ENCODE data around the gene SHOC2.

The SHOC2 gene

GRCh38 chr10:110946496-110946895 lies 27.1 kb downstream of the SHOC2 start:
- no peak for DNase-seq (ENCODE audit: low read depth in 2 of 2)

- no peak for DNase-seq (ENCODE audit: low read depth in 2 of 2)
These were observed 27.7 kb downstream of the SHOC2 start for GRCh38 chr10:110947061-110947595.

GRCh38 chr10:110951381-110951780 lies 32.0 kb downstream of the SHOC2 start:
- DNase-seq (ENCODE audit: low read depth in 2 of 2), result no peak

GRCh38 chr10:110957606-110958005 lies 38.2 kb downstream of the SHOC2 start:
- no peak for DNase-seq (ENCODE audit: low read depth in 2 of 2)

DNA sequence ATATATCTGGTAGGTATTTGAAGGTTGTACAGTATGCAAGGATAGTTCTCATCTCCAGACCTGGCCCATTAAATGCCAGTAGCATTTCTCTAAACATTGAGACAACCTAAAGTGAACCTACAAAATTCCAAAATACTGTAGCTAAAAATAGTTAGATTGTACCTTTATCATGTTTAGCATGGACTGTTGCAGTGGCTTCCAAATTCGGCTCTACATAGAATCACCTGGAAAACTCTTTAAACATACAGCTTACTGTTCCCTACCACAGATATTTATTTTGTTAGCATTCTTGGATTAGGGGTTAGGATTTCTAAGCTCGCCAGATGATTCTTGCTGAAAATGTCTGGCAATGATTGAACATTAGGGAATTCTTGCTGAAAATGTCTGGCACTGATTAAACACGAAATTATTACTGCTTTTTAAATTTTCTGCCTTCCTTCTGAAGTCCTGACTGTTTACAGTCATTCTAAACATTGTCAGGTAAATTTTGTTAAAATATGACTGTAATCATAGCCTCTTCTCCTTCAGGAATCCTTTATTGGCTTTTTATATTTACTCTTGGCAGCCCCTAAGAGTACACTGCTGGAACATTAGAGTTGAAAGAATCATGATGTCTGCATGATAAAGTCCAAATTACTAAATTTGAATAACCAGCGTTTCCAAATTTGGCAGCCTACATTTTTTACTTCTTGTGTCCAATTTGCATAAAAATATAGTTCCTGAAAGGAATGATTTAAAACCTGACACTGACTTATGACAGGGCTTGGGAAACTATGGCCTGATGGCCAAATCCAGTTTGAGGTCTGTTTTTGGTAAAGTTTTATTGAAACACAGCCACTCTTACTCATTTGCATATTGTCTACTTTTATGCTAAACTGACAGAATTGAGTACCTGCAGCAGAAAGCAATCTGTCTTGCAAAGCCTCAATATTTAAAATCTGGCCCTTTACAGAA lies 40.3 kb downstream of the SHOC2 start:
- no peak for DNase-seq (ENCODE audit: low read depth in 2 of 2)

DNA sequence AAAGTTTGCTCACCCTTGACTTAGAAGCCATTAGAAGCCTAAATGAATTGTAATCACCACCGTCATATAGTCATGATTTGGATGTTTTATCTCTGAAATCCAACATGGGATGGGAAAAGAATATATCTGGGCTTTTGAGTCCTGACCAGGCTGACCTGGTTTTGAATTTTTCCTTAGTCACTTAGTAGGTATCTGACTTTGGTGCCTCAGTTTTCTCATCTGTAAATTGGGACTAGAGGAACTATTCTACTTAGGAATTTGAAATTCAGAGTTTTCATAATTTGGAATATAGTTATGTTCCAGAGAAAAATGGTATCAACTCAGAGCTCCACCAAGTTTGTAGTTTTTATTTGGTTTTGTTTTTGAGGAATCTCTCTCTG lies 40.9 kb downstream of the SHOC2 start:
- DNase-seq (ENCODE audit: low read depth in 2 of 2), result no peak

- DNase-seq (ENCODE audit: low read depth in 2 of 2), result no peak
These were observed 43.0 kb downstream of the SHOC2 start for GRCh38 chr10:110962443-110962842.

DNA sequence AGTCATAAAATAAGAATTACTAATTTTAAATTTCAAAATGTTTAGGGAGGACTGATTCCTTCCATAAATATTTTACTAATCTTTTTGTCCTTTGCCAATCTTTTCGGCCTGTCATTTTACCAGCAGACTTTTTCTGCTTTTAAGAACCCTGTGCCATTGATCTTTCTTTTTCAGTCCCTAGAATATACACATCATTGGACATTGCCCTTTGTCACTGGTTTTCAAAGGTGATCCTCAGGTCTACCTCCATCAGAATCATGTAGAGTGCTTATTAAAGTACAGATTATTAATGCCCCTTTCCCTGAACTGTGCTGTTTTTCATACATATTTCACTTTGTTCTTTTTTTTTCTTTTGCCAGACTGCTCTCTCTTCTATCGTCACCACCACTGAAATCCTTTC lies 43.8 kb downstream of the SHOC2 start:
- DNase-seq (ENCODE audit: low read depth in 2 of 2), result no peak

DNA sequence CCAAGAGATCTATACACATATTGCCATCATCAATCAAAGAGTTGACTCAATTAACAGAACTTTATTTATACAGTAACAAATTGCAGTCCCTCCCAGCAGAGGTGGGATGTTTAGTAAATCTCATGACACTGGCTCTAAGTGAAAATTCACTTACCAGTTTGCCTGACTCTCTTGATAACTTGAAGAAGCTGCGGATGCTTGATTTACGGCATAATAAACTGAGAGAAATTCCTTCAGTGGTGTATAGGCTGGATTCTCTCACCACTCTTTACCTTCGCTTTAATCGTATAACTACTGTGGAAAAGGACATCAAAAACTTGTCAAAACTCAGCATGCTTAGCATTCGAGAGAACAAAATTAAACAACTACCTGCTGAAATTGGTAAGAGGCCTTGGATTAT lies 45.3 kb downstream of the SHOC2 start:
- no peak for DNase-seq (ENCODE audit: low read depth in 2 of 2)

- no peak for DNase-seq (ENCODE audit: low read depth in 2 of 2)
These were observed 45.8 kb downstream of the SHOC2 start for GRCh38 chr10:110965216-110965615.

DNA sequence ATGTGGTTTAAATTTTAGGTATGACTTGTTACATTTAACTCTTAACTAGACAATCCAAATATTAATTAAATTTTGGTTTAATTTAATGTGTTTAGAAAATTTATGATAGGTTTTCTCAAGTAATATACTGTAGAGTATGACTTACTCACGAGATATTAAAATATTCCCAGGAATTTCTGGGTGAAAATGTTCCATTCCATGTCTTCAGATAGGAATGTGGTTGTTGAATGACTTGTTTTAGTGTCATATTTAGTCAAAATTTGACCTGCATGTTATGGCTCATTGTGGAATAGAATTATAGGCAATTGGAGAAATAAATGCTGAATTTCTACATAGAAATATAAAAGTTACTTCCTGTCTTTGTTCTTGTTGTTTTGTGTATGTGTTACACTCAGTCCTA lies 46.7 kb downstream of the SHOC2 start:
- DNase-seq (ENCODE audit: low read depth in 2 of 2), result no peak

GRCh38 chr10:110967009-110967630 lies 47.7 kb downstream of the SHOC2 start:
- no peak for DNase-seq (ENCODE audit: low read depth in 2 of 2)

DNA sequence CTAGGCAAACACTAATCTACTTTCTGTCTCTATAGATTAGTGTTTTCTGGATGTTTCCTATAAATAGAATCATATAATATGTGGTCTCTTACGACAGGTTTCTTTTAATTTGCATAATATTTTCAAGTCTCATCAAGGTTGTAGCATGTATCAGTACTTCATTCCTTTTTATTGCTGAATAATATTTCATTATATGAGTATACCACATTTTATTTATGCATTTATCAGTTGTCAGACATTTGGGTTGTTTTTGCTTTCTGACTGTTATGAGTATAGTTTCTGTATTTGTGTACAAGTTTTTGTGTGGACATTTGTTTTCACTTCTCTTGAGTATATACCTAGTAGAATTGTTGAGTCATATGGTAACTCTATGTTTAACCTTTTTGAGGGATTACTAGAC lies 48.2 kb downstream of the SHOC2 start:
- no peak for DNase-seq (ENCODE audit: low read depth in 2 of 2)

GRCh38 chr10:110969183-110969582 lies 49.8 kb downstream of the SHOC2 start:
- DNase-seq (ENCODE audit: low read depth in 2 of 2), result no peak

- DNase-seq (ENCODE audit: low read depth in 2 of 2), result no peak
These were observed 52.2 kb downstream of the SHOC2 start for GRCh38 chr10:110971638-110972037.

DNA sequence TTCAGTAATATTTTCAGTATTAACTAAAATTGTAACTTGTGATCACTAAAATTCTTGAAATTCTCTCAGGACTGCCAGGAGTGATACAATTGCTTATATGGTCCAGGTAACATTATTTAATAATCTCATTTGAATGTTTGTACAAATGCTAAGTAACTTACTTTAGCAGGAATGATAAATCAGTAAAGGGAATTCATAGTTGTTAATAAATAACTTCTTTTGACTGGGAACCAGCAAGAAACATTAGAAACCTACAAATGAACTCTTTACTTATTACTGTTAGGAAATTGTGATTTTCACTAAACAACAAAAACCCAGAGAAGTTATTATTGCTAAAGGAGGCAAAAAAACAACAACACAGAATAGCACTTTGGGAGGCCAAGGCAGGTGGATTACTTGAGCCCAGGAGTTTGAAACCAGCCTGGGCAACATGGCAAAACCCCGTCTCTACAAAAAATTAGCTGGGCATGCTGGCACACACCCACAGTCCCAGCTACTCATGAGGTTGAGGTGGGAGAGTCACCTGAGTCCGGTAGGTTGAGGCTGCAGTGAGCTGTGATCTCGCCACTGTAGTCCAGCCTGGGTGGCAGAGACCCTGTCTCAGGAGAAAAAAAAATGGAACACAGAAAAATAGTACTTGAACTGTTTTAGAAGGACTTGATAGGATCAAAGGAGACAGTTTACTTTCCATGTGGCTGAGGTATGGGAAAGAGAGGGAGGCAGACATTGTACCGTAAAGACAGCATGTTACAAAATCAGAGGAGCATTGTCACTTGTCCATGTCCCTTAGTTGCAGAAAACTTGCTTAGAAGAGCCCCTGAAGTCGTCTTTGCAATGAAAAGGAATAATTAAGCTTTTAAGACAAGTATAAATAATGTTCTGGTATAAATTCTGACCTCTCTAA lies 53.1 kb downstream of the SHOC2 start:
- DNase-seq (ENCODE audit: low read depth in 2 of 2), result no peak

- DNase-seq (ENCODE audit: low read depth in 2 of 2), result no peak
These were observed 54.0 kb downstream of the SHOC2 start for GRCh38 chr10:110973400-110973799.

DNA sequence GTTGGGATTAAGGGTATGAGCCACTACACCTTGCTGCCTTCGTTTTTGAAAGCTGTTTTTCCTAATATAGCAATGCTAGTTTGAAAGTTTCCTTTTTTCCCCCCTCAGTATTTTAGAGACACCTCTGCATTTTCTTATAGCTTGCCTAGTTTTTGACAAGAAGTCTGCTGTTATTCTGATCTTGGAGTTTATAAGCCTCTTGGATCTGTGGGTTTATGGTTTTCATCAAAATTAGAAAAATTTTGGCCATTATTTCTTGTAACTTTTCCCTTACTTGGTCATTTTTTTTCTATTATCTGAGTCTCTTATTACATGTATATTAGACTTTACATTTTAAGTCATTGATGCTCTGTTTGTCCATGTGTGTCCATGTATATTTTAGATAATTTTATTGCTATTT lies 57.2 kb downstream of the SHOC2 start:
- DNase-seq (ENCODE audit: low read depth in 2 of 2), result no peak

DNA sequence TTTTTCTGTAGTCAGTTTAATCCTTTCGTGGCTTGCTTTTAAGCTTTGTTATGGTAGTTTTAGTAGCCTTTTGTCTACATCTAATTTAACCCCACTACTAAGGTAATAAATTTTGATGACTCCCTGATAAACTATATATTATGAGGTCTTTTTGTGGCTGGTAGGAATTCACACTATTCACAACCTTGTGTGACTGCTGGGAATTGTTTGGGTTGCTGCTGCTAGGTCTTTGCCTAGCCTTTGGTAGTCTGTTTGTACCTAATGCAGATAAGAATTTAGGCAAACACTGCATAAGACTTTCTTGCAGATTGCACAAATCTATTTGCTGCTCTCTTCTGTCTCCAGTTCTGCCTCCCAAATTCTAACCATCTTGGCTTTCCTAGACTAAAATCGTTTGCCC lies 58.3 kb downstream of the SHOC2 start:
- no peak for DNase-seq (ENCODE audit: low read depth in 2 of 2)

GRCh38 chr10:110978204-110978603 lies 58.8 kb downstream of the SHOC2 start:
- no peak for DNase-seq (ENCODE audit: low read depth in 2 of 2)

DNA sequence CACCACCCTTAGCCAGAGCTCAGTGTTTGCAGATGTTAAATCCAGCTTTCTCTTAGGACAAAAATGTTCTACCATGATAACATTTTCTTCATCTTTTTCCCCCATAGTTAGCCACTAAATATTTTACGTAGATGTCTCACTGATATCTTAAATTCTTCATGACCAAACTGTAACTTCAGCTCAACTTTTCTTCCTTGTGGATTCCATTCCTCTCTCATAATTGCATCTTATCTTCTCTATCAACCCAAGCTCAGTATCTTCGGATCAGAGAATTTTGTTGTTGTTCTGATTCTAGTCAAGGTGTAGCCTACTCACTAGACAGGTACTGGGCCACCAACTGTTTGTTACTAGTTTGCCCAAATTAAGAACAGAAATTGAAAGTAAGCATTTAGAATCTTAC lies 60.2 kb downstream of the SHOC2 start:
- no peak for DNase-seq (ENCODE audit: low read depth in 2 of 2)

- no peak for DNase-seq (ENCODE audit: low read depth in 2 of 2)
These were observed 61.4 kb downstream of the SHOC2 start for GRCh38 chr10:110980807-110981206.
